Left ventricle myocardium inferior (tissue), 1 donor: ENCODE data around the gene PPM1D. TPM values are rescaled to one million over a fixed set of nuclear protein-coding genes. Genes with fewer than 3 reads are reported as not detected.
"Not testable (repeated sequence)": the region's sequence is repeated elsewhere in the genome, so short reads cannot be mapped to it uniquely, and the experiment has no call there.

Source experiments
- DNase-seq: peaks from one replicate; pipeline ENCODE4 v3.0.0-alpha.2; 2020
- H3K27ac ChIP-seq: fragments of 200-600 bp; replicated peaks from 2 replicates; pipeline ENCODE4 v1.8.0; 2021
- H3K27me3 ChIP-seq: fragments of 200-600 bp; 2 replicates; pipeline ENCODE4 v1.8.0; 2021; ENCODE audit warnings: low read depth
- H3K36me3 ChIP-seq: fragments of 200-600 bp; 2 replicates; pipeline ENCODE4 v1.8.0; 2021
- H3K4me1 ChIP-seq: fragments of 200-600 bp; 2 replicates; pipeline ENCODE4 v1.8.0; 2021
- H3K4me3 ChIP-seq: fragments of 200-600 bp; 2 replicates; pipeline ENCODE4 v1.8.0; 2021; ENCODE audit warnings: mild to moderate bottlenecking, moderate library complexity
- H3K9me3 ChIP-seq: fragments of 200-600 bp; replicated peaks from 2 replicates; pipeline ENCODE4 v1.8.0; 2021
- intact Hi-C: fragments of 100-400 bp; cut with micrococcal nuclease; formaldehyde crosslinking; loops from one replicate; pipeline ENCODE4 v1.11.0; 2022
- total RNA-seq: library from RNA; stranded (reverse); fragmentation: NEBNext Ultra II Directional; extraction: Animal tissue kit (Norgen Biotek cat#: 25700); gene quantifications from one replicate; pipeline ENCODE4 v1.2.1, GENCODE V29; 2021
- TF ChIP-seq, protein P1 (sequence below): fragments of 200-600 bp; IDR thresholded peaks from 2 replicates; pipeline ENCODE4 v1.8.0; 2021; ENCODE audit warnings: antibody characterized with exemption, mild to moderate bottlenecking, borderline replicate concordance
- donor health status: DM: no; HTN: yes; CAD: no; lungs with severe emphysema.

PPM1D gene
- total RNA-seq, 1 donor from 2014 or later: 6.8 TPM

DNA sequence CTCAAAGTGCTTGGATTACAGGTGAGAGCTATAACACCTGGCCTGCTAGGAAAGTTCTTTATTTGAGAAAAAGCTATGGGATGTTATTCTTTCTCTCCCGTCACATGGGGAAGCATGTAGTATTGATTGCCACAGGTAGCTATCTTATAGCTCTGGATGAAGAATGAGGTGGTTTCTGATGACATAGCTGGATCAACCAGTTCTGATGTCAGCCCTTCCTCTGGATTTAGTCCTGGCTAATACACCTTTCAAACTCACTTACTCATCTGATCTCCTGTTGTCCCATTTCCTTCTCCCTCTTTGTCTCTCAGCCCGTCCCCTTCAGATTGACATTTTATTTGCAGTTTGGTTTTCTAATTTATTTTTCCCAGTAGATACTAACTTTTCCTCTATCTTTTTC lies 14.1 kb upstream of the PPM1D start:
- Histone ChIP-seq H3K27me3 (no peaks in the 10 kb centered on the region), H3K4me1 (no peaks in the 10 kb centered on the region), H3K4me3 (no peak overlapping the region), H3K27ac (no peak overlapping the region), H3K9me3 (no peaks in the 10 kb centered on the region), H3K36me3 (no peaks in the 10 kb centered on the region)
- no peak for DNase-seq
- TF ChIP-seq, protein P1, sequence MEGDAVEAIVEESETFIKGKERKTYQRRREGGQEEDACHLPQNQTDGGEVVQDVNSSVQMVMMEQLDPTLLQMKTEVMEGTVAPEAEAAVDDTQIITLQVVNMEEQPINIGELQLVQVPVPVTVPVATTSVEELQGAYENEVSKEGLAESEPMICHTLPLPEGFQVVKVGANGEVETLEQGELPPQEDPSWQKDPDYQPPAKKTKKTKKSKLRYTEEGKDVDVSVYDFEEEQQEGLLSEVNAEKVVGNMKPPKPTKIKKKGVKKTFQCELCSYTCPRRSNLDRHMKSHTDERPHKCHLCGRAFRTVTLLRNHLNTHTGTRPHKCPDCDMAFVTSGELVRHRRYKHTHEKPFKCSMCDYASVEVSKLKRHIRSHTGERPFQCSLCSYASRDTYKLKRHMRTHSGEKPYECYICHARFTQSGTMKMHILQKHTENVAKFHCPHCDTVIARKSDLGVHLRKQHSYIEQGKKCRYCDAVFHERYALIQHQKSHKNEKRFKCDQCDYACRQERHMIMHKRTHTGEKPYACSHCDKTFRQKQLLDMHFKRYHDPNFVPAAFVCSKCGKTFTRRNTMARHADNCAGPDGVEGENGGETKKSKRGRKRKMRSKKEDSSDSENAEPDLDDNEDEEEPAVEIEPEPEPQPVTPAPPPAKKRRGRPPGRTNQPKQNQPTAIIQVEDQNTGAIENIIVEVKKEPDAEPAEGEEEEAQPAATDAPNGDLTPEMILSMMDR: no peak
- intact Hi-C loops: no loop called here

- Histone ChIP-seq H3K4me3 (no peak overlapping the region), H3K27ac (no peak overlapping the region), H3K4me1 (no peaks in the 10 kb centered on the region), H3K27me3 (no peaks in the 10 kb centered on the region), H3K9me3 (no peaks in the 10 kb centered on the region), H3K36me3 (no peaks in the 10 kb centered on the region)
- intact Hi-C loops: no loop called here
- no peak for DNase-seq
- TF ChIP-seq, protein P1: peak; percentile 43
These were observed 13.6 kb upstream of the PPM1D start for GRCh38 chr17:60586288-60586974.

DNA sequence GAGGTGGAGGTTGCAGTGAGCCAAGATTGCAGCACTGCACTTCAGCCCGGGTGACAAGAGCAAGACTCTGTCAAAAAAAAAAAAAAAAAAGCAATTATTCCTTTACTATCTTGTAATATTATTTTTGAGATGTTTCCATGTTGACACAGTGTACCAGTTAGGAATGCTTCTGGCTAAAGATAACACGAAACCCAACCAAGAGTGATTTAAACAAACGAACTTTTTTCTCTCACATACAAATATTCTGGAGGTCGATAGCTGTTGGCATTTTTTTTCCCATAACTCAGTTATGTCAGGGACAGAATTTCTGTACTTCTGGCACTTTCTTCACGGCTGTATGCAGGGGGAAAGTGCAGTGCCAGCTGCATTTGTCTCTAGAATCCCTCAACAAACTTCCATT lies 9.9 kb upstream of the PPM1D start:
- Histone ChIP-seq H3K27ac (no peak overlapping the region), H3K4me3 (no peak overlapping the region), H3K9me3 (no peaks in the 10 kb centered on the region), H3K4me1 (no peaks in the 10 kb centered on the region), H3K27me3 (no peaks in the 10 kb centered on the region), H3K36me3 (no peaks in the 10 kb centered on the region)
- TF ChIP-seq, protein P1: no peak
- DNase-seq: no peak
- intact Hi-C loops: no loop called here

DNA sequence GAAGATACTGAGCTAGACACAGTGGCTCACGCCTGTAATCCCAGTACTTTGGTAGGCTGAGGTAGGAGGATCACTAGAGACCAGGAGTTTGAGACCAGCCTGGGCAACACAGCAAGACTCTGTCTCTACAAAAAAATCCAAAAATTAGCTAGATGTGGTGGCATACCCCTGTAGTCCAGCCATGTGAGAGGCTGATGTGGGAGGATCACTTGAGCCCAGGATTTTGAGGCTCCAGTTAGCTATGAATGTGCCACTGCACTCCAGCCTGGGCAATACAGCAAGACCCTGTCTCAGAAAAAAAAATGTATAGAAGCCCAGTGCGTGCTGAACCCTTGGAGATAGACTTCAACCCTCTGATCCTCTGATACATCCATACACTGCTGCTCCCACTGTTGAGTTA lies 7.2 kb upstream of the PPM1D start:
- TF ChIP-seq, protein P1: no peak
- no peak for DNase-seq
- Histone ChIP-seq H3K4me3 (no peak overlapping the region), H3K36me3 (no peaks in the 10 kb centered on the region), H3K9me3 (no peaks in the 10 kb centered on the region), H3K4me1 (no peaks in the 10 kb centered on the region), H3K27me3 (no peaks in the 10 kb centered on the region), H3K27ac (no peak overlapping the region)
- intact Hi-C loops: no loop called here

DNA sequence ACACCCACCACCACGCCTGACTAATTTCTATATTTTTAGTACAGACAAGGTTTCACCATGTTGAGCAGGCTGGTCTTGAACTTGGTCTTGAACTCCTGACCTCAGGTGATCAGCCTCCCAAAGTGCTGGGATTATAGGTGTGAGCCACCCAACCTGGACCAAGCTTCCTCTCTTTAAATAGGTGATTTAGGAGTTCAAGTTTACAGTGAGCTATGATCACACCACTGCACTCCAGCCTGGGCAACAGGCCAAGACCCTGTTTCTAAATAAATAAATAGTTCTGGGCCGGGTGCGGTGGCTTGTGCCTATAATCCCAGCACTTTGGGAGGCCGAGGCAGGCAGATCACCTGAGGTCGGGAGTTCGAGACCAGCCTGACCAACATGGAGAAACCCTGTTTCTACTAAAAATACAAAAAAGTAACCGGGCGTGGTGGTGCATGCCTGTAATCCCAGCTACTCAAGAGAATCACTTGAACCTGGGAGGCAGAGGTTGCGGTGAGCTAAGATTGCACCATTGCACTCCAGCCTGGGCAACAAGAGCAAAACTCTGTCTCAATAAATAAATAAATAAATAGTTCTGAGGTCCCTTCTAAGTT lies 6.5 kb upstream of the PPM1D start:
- H3K27me3 ChIP-seq, H3K4me3 ChIP-seq, DNase-seq, H3K36me3 ChIP-seq, intact Hi-C loops, H3K4me1 ChIP-seq, H3K27ac ChIP-seq, H3K9me3 ChIP-seq: not testable (repeated sequence)

- DNase-seq, H3K27ac ChIP-seq, H3K36me3 ChIP-seq, H3K4me3 ChIP-seq, H3K27me3 ChIP-seq, H3K9me3 ChIP-seq, intact Hi-C loops, H3K4me1 ChIP-seq: not testable (repeated sequence)
These were observed 5.8 kb upstream of the PPM1D start for GRCh38 chr17:60594170-60594569.
